Right renal cortex interstitium (tissue), 3 donors: Measurements from ENCODE around the gene SPANXN1. TPM values are rescaled to one million over a fixed set of nuclear protein-coding genes. Genes with fewer than 3 reads are reported as not detected.
"Not testable (repeated sequence)": the region's sequence is repeated elsewhere in the genome, so short reads cannot be mapped to it uniquely, and the experiment has no call there.

Experiments
- DNase-seq, 3 donors: peaks; one replicate each; pipeline ENCODE4 v3.0.0-alpha.2; 2013; ENCODE audit warnings: low read depth in 3 of 3, low spot score in 2 of 3
- polyA plus RNA-seq, 3 donors: library from polyadenylated mRNA; unstranded; fragments of 120-200 nt; gene quantifications; one replicate each; pipeline ENCODE4 v1.2.1, GENCODE V29; 2013; ENCODE audit not compliant: insufficient read length in 3 of 3

Gene SPANXN1, protein sequence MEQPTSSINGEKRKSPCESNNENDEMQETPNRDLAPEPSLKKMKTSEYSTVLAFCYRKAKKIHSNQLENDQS
- under 1 TPM in 1 of 3 donors, not detected in 2; 0.10 TPM for polyA plus RNA-seq

DNA sequence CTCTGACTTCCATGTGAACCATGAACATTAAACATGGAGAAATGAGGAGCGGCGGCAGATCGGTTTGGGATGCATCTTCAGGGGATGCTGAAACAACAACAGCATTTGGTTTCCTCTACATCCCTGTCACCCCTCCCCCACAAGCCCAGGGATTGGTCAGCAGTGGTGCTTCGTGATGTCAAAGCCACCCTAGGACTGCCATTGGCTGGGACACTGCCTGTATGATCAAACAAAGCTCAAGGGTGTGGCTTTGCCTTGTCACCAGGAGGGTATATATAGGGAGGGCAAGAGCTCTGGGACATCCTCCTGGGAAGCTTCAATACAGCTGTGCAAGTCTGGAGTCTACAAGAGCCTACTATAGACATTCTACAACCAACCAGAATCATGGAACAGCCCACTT is at the start of gene SPANXN1:
Gene SPANXN1, plus strand, starts transcription at position 301 of the 400 bp plus-strand sequence. Its CDS starts 84 bp downstream, at position 385.
- not testable (repeated sequence) for DNase-seq

DNA sequence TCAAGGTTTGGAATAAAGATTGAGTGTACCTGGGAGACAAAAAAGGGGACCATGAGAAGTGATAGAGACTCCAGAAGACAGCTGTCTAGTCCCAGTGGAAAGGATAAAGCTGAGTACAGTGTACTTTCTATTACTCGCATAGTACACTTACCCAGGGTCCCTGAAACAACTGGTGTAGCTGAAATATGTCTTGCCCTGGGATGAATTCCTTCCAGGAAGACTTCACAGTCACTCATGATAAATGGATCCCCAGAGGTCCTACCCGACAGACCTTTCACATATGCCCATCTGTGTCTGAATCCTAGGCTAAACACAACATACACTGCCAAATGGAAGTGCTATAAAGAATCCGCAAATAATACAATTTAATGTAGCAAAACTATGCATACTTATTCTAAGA is 48.2 kb upstream of the SPANXN1 start:
- DNase-seq: no peak

DNA sequence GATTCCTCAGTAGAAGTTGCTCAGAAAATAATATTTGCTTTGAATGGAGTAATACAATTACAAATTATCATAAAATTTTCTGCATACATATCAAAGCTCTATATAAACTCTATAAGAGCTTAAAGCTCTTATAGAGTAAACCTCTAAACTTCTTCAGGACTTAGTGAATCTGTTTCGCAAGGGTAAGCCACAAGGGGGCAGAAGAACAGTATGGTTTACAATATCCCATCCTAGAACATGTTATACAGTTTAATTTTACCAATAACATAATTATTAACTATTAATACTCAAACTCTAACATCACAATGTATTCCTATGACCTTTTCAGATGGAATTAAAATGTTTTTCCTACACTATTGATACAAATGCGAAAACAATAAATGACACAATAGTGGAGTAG is 33.8 kb upstream of the SPANXN1 start:
- no peak for DNase-seq

DNA sequence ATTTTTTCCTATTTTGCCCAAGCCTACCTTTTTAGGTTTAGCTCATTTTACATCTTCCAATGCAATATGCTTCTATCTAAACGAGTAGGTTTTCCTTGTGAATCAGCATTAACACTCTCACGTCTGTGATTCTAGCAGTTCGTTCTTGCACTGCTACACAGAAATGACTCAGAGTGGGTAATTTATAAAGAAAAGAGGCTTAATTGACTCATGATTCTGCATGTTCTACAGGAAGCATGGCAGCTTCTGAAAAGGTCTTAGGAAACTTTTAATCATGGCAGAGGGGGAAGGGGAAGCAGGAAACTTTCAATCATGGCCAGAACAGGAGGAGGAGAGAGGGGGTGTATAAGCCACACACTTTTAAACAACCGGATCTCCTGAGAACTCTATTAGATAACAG is 44.9 kb downstream of the SPANXN1 start:
- no peak for DNase-seq
